ENCODE measurements around the gene CUBN. TPM values are rescaled to one million over a fixed set of nuclear protein-coding genes. Genes with fewer than 3 reads are reported as not detected.

The CUBN gene
- total and polyA plus RNA-seq, 9 of the 15 experiments (the other 6 are each of a cell fraction or from before 2014, with no cell fraction given), result 0.04 to 0.33 (median 0.09) TPM

DNA sequence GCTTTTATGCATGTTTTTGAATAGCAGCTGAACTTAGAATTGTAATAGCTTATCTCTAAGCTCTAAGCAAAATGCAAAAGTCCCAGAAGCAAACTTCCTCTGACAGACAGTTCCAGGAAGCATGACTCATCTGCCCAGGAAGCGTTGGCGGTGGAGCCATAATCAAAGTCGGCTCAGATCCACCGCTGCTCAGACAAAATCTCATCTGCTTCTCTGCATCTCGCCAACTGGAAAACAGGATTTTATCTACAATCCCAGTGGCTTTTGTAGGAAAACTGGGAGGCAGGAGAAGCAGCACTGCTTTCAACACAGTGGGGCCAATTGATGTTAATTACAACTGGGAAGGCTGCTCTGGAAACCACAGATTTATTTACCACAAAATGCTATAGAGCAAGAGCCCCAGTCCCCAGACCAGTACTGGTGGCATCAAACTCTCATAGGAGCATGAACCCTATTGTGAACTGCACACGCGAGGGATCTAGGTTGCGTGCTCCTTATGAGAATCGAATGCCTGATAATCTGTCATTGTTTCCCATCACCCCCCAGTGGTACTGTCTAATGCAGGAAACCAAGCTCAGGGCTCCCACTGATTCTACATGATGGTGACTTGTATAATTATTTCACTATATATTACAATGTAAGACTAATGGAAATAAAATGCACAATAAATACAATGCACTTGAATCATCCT, 99.9 kb downstream of the CUBN start (continued):
- TF ChIP-seq SP1 (CRISPR knock-in tag; IDR thresholded peaks at IDR 0.05) (no peak), CREM (IDR thresholded peaks at IDR 0.05; ENCODE audit: low read depth) (peak; percentile 52; the same call in 1 of the 2 replicates), MEF2D (tag; conservative IDR thresholded peaks at IDR 0.05; ENCODE audit: low read depth) (no peak), ZNF217 (CRISPR knock-in tag; IDR thresholded peaks at IDR 0.05) (no peak), YBX1 (IDR thresholded peaks at IDR 0.05) (no peak), ZNF133 (CRISPR knock-in tag; IDR thresholded peaks at IDR 0.05) (no peak), ETV5 (CRISPR knock-in tag; IDR thresholded peaks at IDR 0.05; ENCODE audit: low read depth) (peak; percentile 69), CEBPG (CRISPR knock-in tag; IDR thresholded peaks at IDR 0.05) (no peak), CEBPG (tag; conservative IDR thresholded peaks at IDR 0.05 in 1 of 2, IDR thresholded peaks at IDR 0.05 in 1 of 2) (no peak), ZNF778 (CRISPR knock-in tag; IDR thresholded peaks at IDR 0.05) (no peak), ZEB2 (IDR thresholded peaks at IDR 0.05) (peak; percentile 53; the same call in 1 of the 2 replicates), NR2C1 (IDR thresholded peaks at IDR 0.05) (no peak), NR2C1 (tag; IDR thresholded peaks at IDR 0.05) (no peak), ZNF77 (CRISPR knock-in tag; IDR thresholded peaks at IDR 0.05) (no peak), SRSF1 (IDR thresholded peaks at IDR 0.05; ENCODE audit: low read depth, low read length) (no peak), MAFG (tag; conservative IDR thresholded peaks at IDR 0.05) (peak; percentile 31; the same call in 1 of the 2 replicates), NUFIP1 (IDR thresholded peaks at IDR 0.05; ENCODE audit: partially characterized antibody) (no peak), MCM3 (IDR thresholded peaks at IDR 0.05) (no peak), NCOA6 (IDR thresholded peaks at IDR 0.05) (no peak), ZNF57 (CRISPR knock-in tag; IDR thresholded peaks at IDR 0.05) (no peak), TRIM28 (IDR thresholded peaks at IDR 0.05) (no peak), CSDE1 (IDR thresholded peaks at IDR 0.05) (no peak), ZFX (CRISPR knock-in tag; IDR thresholded peaks at IDR 0.05) (no peak)
- TF ChIP-seq, protein P1, sequence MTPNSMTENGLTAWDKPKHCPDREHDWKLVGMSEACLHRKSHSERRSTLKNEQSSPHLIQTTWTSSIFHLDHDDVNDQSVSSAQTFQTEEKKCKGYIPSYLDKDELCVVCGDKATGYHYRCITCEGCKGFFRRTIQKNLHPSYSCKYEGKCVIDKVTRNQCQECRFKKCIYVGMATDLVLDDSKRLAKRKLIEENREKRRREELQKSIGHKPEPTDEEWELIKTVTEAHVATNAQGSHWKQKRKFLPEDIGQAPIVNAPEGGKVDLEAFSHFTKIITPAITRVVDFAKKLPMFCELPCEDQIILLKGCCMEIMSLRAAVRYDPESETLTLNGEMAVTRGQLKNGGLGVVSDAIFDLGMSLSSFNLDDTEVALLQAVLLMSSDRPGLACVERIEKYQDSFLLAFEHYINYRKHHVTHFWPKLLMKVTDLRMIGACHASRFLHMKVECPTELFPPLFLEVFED (CRISPR knock-in tag; conservative IDR thresholded peaks at IDR 0.05), result no peak
- TF ChIP-seq, protein P2, sequence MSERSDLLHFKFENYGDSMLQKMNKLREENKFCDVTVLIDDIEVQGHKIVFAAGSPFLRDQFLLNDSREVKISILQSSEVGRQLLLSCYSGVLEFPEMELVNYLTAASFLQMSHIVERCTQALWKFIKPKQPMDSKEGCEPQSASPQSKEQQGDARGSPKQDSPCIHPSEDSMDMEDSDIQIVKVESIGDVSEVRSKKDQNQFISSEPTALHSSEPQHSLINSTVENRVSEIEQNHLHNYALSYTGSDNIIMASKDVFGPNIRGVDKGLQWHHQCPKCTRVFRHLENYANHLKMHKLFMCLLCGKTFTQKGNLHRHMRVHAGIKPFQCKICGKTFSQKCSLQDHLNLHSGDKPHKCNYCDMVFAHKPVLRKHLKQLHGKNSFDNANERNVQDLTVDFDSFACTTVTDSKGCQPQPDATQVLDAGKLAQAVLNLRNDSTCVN (CRISPR knock-in tag; IDR thresholded peaks at IDR 0.05), result no peak
- TF ChIP-seq, protein P3, sequence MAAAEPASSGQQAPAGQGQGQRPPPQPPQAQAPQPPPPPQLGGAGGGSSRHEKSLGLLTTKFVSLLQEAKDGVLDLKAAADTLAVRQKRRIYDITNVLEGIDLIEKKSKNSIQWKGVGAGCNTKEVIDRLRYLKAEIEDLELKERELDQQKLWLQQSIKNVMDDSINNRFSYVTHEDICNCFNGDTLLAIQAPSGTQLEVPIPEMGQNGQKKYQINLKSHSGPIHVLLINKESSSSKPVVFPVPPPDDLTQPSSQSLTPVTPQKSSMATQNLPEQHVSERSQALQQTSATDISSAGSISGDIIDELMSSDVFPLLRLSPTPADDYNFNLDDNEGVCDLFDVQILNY (CRISPR knock-in tag; IDR thresholded peaks at IDR 0.05), result no peak

All from K562 (cell line).